SK-N-SH treated with all-trans-retinoic acid at 6 μM for 48 hours (cell line): ENCODE measurements around the gene CALN1.

Experiments used
- CREB5 ChIP-seq: fragments of 250-450 bp; sonication (Bioruptor Pico); IDR thresholded peaks from 2 replicates; pipeline ENCODE4 v1.5.1; 2020; ENCODE audit warnings: low read depth, mild to moderate bottlenecking, moderate library complexity
- GLIS3 ChIP-seq: fragments of 250-450 bp; sonication (Bioruptor Pico); IDR thresholded peaks from 2 replicates; pipeline ENCODE4 v1.5.0; 2020; ENCODE audit warnings: mild to moderate bottlenecking, moderate library complexity
- PATZ1 ChIP-seq: fragments of 250-450 bp; sonication (Bioruptor Pico); IDR thresholded peaks from 2 replicates; pipeline ENCODE4 v1.8.0; 2020; ENCODE audit warnings: mild to moderate bottlenecking, moderate library complexity, borderline replicate concordance
- PPARA ChIP-seq: fragments of 250-450 bp; sonication (Bioruptor Pico); IDR thresholded peaks from 2 replicates; pipeline ENCODE4 v1.5.0; 2020; ENCODE audit warnings: mild to moderate bottlenecking, borderline replicate concordance
- TOX ChIP-seq: fragments of 250-450 bp; sonication (Bioruptor Pico); IDR thresholded peaks from 2 replicates; pipeline ENCODE4 v1.8.0; 2021; ENCODE audit warnings: mild to moderate bottlenecking, moderate library complexity, borderline replicate concordance
- TSHZ2 ChIP-seq: fragments of 250-450 bp; sonication (Bioruptor Pico); IDR thresholded peaks from 2 replicates; pipeline ENCODE4 v1.5.0; 2020; ENCODE audit warnings: mild to moderate bottlenecking, moderate library complexity
- ZNF565 ChIP-seq: fragments of 450-650 bp; formaldehyde crosslinking; conservative IDR thresholded peaks from 2 replicates; pipeline ENCODE4 v1.5.0; 2020; ENCODE audit warnings: low read depth, mild to moderate bottlenecking, moderate library complexity

- TF ChIP-seq TSHZ2 (CRISPR knock-in tag), result no peak
- no peak for TF ChIP-seq PATZ1
- TF ChIP-seq GLIS3, result no peak
- no peak for TF ChIP-seq ZNF565
- no peak for TF ChIP-seq PPARA (CRISPR knock-in tag)
- TF ChIP-seq CREB5 (CRISPR knock-in tag), result no peak
- TF ChIP-seq TOX (CRISPR knock-in tag), result no peak
Measured at GRCh38 chr7:71808115-71808514, 604.0 kb downstream of the CALN1 start.
